Activated CD8-positive, alpha-beta T cell treated with anti-CD3 and anti-CD28 coated beads, Interleukin-2, amount 10 ng/mL, durations not matched to agents 7 days and 5 days (primary cell): ENCODE measurements around the gene LRRC59. TPM values are rescaled to one million over a fixed set of nuclear protein-coding genes. Genes with fewer than 3 reads are reported as not detected.

Source experiments
- ATAC-seq: fragments of 150-1000 bp; cut with Tn5 transposase; one replicate; pipeline ENCODE4 v1.10.0; 2021; ENCODE audit warnings: moderate library complexity
- CTCF ChIA-PET: fragments of 350-600 bp; sonication (Branson Sonifier 250); formaldehyde crosslinking; loops from one replicate; lab custom pipeline; 2021; ENCODE audit warnings: antibody characterized with exemption; lab: Charles Lee
- POLR2A ChIA-PET: fragments of 350-600 bp; sonication (Branson Sonifier 250); formaldehyde crosslinking; loops from one replicate; lab custom pipeline; 2021; ENCODE audit warnings: antibody characterized with exemption; lab: Charles Lee
- DNase-seq: peaks from one replicate; pipeline ENCODE4 v3.0.0-alpha.2; 2020
- H3K27ac Mint-ChIP-seq: one replicate; pipeline ENCODE4 v1.8.0; 2021; ENCODE audit warnings: mild to moderate bottlenecking, mixed read lengths
- H3K27me3 Mint-ChIP-seq: one replicate; pipeline ENCODE4 v1.8.0; 2021; ENCODE audit warnings: low read depth, mixed read lengths
- H3K36me3 Mint-ChIP-seq: one replicate; pipeline ENCODE4 v1.8.0; 2021; ENCODE audit warnings: low read depth, mixed read lengths
- H3K4me1 Mint-ChIP-seq: one replicate; pipeline ENCODE4 v1.8.0; 2021; ENCODE audit warnings: low read depth, mixed read lengths
- H3K4me3 Mint-ChIP-seq: one replicate; pipeline ENCODE4 v1.8.0; 2021; ENCODE audit warnings: mild to moderate bottlenecking, mixed read lengths
- H3K9me3 Mint-ChIP-seq: one replicate; pipeline ENCODE4 v1.8.0; 2022; ENCODE audit warnings: mixed read lengths; ENCODE audit not compliant: insufficient read depth
- total RNA-seq, 2 experiments: library from RNA; stranded (reverse); gene quantifications; one replicate each; pipeline ENCODE4 v1.2.3, GENCODE V29; 2021

Gene LRRC59
- total RNA-seq, result 10 to 100 TPM; 77.7 to 77.9 TPM

GRCh38 chr17:50397111-50397918, at the start of gene LRRC59:
Gene LRRC59, minus strand, starts transcription at chr17:50397523. Its CDS starts 206 bp downstream, at chr17:50397317.
- ATAC-seq (peak; percentile 96), DNase-seq (peak; percentile 94)
- Mint-ChIP-seq H3K9me3 (no peaks in the 10 kb centered on the region), H3K36me3 (peaks cover 36% of the 10 kb centered on the region), H3K4me1 (peaks cover 27% of the 10 kb centered on the region), H3K27me3 (no peaks in the 10 kb centered on the region), H3K4me3 (peak within 1 kb of the TSS; percentile 93), H3K27ac (peak within 1 kb of the TSS; percentile 94)
- ChIA-PET CTCF (interaction anchor here (0.7 to 6.9 kb wide), 47 partner anchors 8 to 1965 kb away, joined by 3 to 84 read pairs (median 6); partner anchors contain the start of genes ACSF2, ANKRD40, EME1 and MRPL27), POLR2A (interaction anchor here (0.5 to 4.2 kb wide), 21 partner anchors 8 to 728 kb away, joined by 3 to 53 read pairs (median 4); partner anchors contain the start of genes EME1, MRPL27, RSAD1 and XYLT2)

GRCh38 chr17:50445730-50446325, 48.5 kb upstream of the LRRC59 start:
- H3K27ac Mint-ChIP-seq, result no peak overlapping the region

GRCh38 chr17:50444841-50445715, 47.8 kb upstream of the LRRC59 start:
- H3K36me3 Mint-ChIP-seq, result no peaks in the 10 kb centered on the region
- ATAC-seq (no peak), DNase-seq (no peak)
- no peaks in the 10 kb centered on the region for H3K4me1 Mint-ChIP-seq
- no peak overlapping the region for H3K4me3 Mint-ChIP-seq
- H3K27ac Mint-ChIP-seq, result no peak overlapping the region
- no peaks in the 10 kb centered on the region for H3K9me3 Mint-ChIP-seq
- no peaks in the 10 kb centered on the region for H3K27me3 Mint-ChIP-seq
- CTCF ChIA-PET, result interaction anchor here (1.1 to 1.7 kb wide), 2 partner anchors 19 to 48 kb away, joined by 3 to 6 read pairs; partner anchors contain the start of genes ACSF2 and LRRC59
- POLR2A ChIA-PET, result no interaction called here

More at GRCh38 chr17:50445730-50446325, 48.5 kb upstream of the LRRC59 start:
- CTCF ChIA-PET, result no interaction called here
- Mint-ChIP-seq H3K36me3 (no peaks in the 10 kb centered on the region), H3K9me3 (no peaks in the 10 kb centered on the region), H3K27me3 (no peaks in the 10 kb centered on the region), H3K4me1 (no peaks in the 10 kb centered on the region), H3K4me3 (no peak overlapping the region)
- ATAC-seq (no peak), DNase-seq (no peak)
- POLR2A ChIA-PET, result no interaction called here

- DNase-seq (no peak), ATAC-seq (no peak)
- no peaks in the 10 kb centered on the region for H3K9me3 Mint-ChIP-seq
- H3K27ac Mint-ChIP-seq, result no peak overlapping the region
- H3K27me3 Mint-ChIP-seq, result no peaks in the 10 kb centered on the region
- no peaks in the 10 kb centered on the region for H3K4me1 Mint-ChIP-seq
- ChIA-PET CTCF (interaction anchor here (1.7 kb wide), 1 partner anchor 46 kb away, joined by 6 read pairs; the partner anchor contains the start of gene LRRC59), POLR2A (no interaction called here)
- H3K36me3 Mint-ChIP-seq, result no peaks in the 10 kb centered on the region
- no peak overlapping the region for H3K4me3 Mint-ChIP-seq
Observed at GRCh38 chr17:50443505-50443974, 46.2 kb upstream of the LRRC59 start.

GRCh38 chr17:50440838-50441829, 43.8 kb upstream of the LRRC59 start:
- Mint-ChIP-seq H3K27me3 (no peaks in the 10 kb centered on the region), H3K4me3 (no peak overlapping the region), H3K27ac (no peak overlapping the region), H3K36me3 (no peaks in the 10 kb centered on the region), H3K4me1 (no peaks in the 10 kb centered on the region), H3K9me3 (no peaks in the 10 kb centered on the region)
- ChIA-PET CTCF (interaction anchor here (1.4 kb wide), 1 partner anchor 44 kb away, joined by 6 read pairs; the partner anchor contains the start of gene LRRC59), POLR2A (no interaction called here)
- DNase-seq (no peak), ATAC-seq (no peak)

GRCh38 chr17:50440172-50440837, 43.0 kb upstream of the LRRC59 start:
- no peak for DNase-seq
- CTCF ChIA-PET, result interaction anchor here (1.4 kb wide), 1 partner anchor 43 kb away, joined by 6 read pairs; the partner anchor contains the start of gene LRRC59
- Mint-ChIP-seq H3K27ac (no peak overlapping the region), H3K4me1 (no peaks in the 10 kb centered on the region), H3K9me3 (no peaks in the 10 kb centered on the region), H3K36me3 (no peaks in the 10 kb centered on the region), H3K27me3 (no peaks in the 10 kb centered on the region), H3K4me3 (no peak overlapping the region)
- POLR2A ChIA-PET, result no interaction called here
- ATAC-seq, result no peak

- ATAC-seq (no peak), DNase-seq (no peak)
- ChIA-PET POLR2A (no interaction called here), CTCF (no interaction called here)
- Mint-ChIP-seq H3K4me3 (no peak overlapping the region), H3K4me1 (peaks cover 3% of the 10 kb centered on the region), H3K9me3 (no peaks in the 10 kb centered on the region), H3K27me3 (no peaks in the 10 kb centered on the region), H3K27ac (no peak overlapping the region), H3K36me3 (no peaks in the 10 kb centered on the region)
Observed at GRCh38 chr17:50439008-50439407, 41.7 kb upstream of the LRRC59 start.

GRCh38 chr17:50437409-50437808, 40.1 kb upstream of the LRRC59 start:
- Mint-ChIP-seq H3K4me3 (no peak overlapping the region), H3K36me3 (no peaks in the 10 kb centered on the region), H3K9me3 (no peaks in the 10 kb centered on the region), H3K27ac (no peak overlapping the region), H3K27me3 (no peaks in the 10 kb centered on the region), H3K4me1 (peaks cover 11% of the 10 kb centered on the region)
- ChIA-PET POLR2A (no interaction called here), CTCF (interaction anchor here (1.0 to 2.3 kb wide), 5 partner anchors 9 to 343 kb away, joined by 4 to 6 read pairs (median 4); partner anchors contain the start of gene LRRC59)
- no peak for DNase-seq
- ATAC-seq, result no peak

- no peak overlapping the region for H3K4me3 Mint-ChIP-seq
- CTCF ChIA-PET, result interaction anchor here (0.9 kb wide), 1 partner anchor 11 kb away, joined by 5 read pairs; no protein-coding TSS in a partner anchor
- peaks cover 19% of the 10 kb centered on the region for H3K4me1 Mint-ChIP-seq
- DNase-seq (no peak), ATAC-seq (no peak)
- no peak overlapping the region for H3K27ac Mint-ChIP-seq
- H3K36me3 Mint-ChIP-seq, result peaks cover 2% of the 10 kb centered on the region
- POLR2A ChIA-PET, result interaction anchor here (0.9 kb wide), 1 partner anchor 10 kb away, joined by 3 read pairs; no protein-coding TSS in a partner anchor
- no peaks in the 10 kb centered on the region for H3K27me3 Mint-ChIP-seq
- no peaks in the 10 kb centered on the region for H3K9me3 Mint-ChIP-seq
Observed at GRCh38 chr17:50432125-50432762, 34.9 kb upstream of the LRRC59 start.
